ENCODE results near the gene MCEMP1.

The MCEMP1 gene

DNA sequence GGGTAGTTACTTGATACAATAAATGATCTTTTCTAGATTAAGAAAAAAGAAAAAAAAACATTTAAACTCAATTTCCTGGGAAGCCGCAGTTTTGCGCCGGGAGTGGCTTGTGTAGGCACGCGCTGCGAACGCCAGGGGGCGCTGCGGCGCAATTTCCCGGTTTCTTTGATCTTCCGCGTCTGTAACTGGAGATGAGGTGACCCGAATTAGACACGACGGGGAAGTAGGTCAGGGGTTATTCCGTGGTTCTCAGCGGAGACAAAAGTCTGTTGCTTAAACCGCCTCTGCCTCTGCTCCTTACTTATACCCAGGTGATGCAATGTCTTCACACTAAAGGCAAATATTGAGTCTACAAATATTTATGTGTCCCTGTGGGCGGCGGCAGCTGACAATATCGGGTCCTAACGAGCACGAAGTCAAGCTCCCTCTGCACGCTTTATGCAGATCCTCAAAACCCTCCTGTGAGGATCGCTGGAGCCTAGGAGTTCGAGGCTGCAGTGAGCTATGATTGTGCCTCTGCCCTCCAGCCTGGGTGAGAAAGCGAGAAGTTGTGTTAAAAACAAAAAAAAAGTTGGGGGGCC, 24.7 kb upstream of the MCEMP1 start:
- Mint-ChIP-seq H3K9me3 (no peaks in the 10 kb centered on the region), H3K36me3 (ENCODE audit: low read depth) (no peaks in the 10 kb centered on the region), H3K27ac (peak overlapping the region; percentile 18), H3K4me3 (peak overlapping the region; percentile 40), H3K4me1 (peaks cover 18% of the 10 kb centered on the region), H3K27me3 (peaks cover 5% of the 10 kb centered on the region)
- ATAC-seq, result peak; percentile 77
- DNase-seq, result peak; percentile 90

GRCh38 chr19:7654401-7654800, 22.5 kb upstream of the MCEMP1 start:
- Mint-ChIP-seq H3K27me3 (peaks cover 5% of the 10 kb centered on the region), H3K9me3 (no peaks in the 10 kb centered on the region), H3K4me3 (no peak overlapping the region), H3K27ac (no peak overlapping the region), H3K4me1 (peaks cover 32% of the 10 kb centered on the region), H3K36me3 (ENCODE audit: low read depth) (no peaks in the 10 kb centered on the region)
- ATAC-seq (no peak), DNase-seq (no peak)

- DNase-seq (no peak), ATAC-seq (no peak)
- no peak overlapping the region for H3K27ac Mint-ChIP-seq
- H3K4me3 Mint-ChIP-seq, result no peak overlapping the region
- peaks cover 32% of the 10 kb centered on the region for H3K4me1 Mint-ChIP-seq
- no peaks in the 10 kb centered on the region for H3K9me3 Mint-ChIP-seq
- peaks cover 5% of the 10 kb centered on the region for H3K27me3 Mint-ChIP-seq
- no peaks in the 10 kb centered on the region for H3K36me3 Mint-ChIP-seq (ENCODE audit: low read depth)
Measured at GRCh38 chr19:7655581-7655980, 21.3 kb upstream of the MCEMP1 start.

- ATAC-seq (peak; percentile 91), DNase-seq (peak; percentile 74)
- Mint-ChIP-seq H3K4me3 (peak overlapping the region; percentile 63), H3K27ac (peak overlapping the region; percentile 39), H3K4me1 (peaks cover 28% of the 10 kb centered on the region), H3K27me3 (peaks cover 2% of the 10 kb centered on the region), H3K9me3 (no peaks in the 10 kb centered on the region), H3K36me3 (ENCODE audit: low read depth) (no peaks in the 10 kb centered on the region)
Measured at GRCh38 chr19:7657131-7657751, 19.6 kb upstream of the MCEMP1 start.

DNA sequence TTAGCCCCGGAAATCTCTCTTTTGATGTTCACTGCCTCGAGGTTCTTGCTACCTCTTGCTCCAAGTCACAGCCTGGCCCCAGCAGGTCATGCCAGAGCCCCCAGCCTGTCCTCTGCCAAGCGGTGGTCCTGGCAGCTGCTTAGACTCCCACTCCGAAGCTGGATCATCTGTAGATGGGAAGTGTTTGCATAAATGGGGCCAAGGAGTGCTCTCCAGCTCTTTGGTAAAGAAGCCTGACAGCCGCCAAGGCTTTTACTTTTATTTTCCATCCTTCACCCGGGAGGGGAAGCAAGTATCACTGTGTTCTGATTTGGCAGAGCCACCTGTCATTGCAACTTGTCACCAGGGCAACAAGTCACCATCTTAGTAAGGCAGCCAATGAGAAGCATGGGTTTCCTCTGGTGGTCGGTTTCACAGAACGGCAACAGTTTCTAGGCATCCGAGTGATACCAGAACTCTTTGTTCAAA, 18.6 kb upstream of the MCEMP1 start:
- peak; percentile 41 for DNase-seq

GRCh38 chr19:7661744-7662538, 14.9 kb upstream of the MCEMP1 start:
- Mint-ChIP-seq H3K4me1 (peaks cover 17% of the 10 kb centered on the region), H3K9me3 (no peaks in the 10 kb centered on the region)

More for the DNA sequence above, 18.6 kb upstream of the MCEMP1 start:
- Mint-ChIP-seq H3K4me3 (peak overlapping the region; percentile 63), H3K4me1 (peaks cover 23% of the 10 kb centered on the region), H3K27me3 (no peaks in the 10 kb centered on the region), H3K9me3 (no peaks in the 10 kb centered on the region), H3K36me3 (ENCODE audit: low read depth) (no peaks in the 10 kb centered on the region), H3K27ac (peak overlapping the region; percentile 70)
- peak; percentile 77 for ATAC-seq

DNA sequence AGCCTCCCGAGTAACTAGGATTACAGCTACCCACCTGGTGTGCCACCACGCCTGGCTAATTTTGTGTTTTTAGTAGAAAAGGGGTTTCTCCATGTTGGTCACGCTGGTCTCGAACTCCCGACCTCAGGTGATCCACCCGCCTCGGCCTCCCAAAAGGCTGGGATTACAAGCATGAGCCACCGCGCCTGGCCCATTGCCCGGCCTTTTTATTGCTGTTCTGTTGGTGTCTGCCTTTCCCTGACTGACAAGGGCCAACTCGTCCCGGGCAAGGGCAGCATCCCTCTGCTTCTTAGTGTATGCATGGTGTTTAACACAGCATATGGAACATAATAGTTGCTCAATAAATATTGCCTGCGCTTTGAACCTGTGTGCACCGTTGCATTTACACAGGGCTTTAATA, 14.2 kb upstream of the MCEMP1 start:
- no peak overlapping the region for H3K27ac Mint-ChIP-seq
- no peaks in the 10 kb centered on the region for H3K36me3 Mint-ChIP-seq (ENCODE audit: low read depth)
- H3K4me1 Mint-ChIP-seq, result peaks cover 9% of the 10 kb centered on the region
- DNase-seq, result no peak
- H3K4me3 Mint-ChIP-seq, result no peak overlapping the region
- no peaks in the 10 kb centered on the region for H3K9me3 Mint-ChIP-seq
- ATAC-seq, result no peak
- H3K27me3 Mint-ChIP-seq, result peaks cover 4% of the 10 kb centered on the region

More at GRCh38 chr19:7661744-7662538, 14.9 kb upstream of the MCEMP1 start:
- Mint-ChIP-seq H3K27ac (no peak overlapping the region), H3K27me3 (peaks cover 4% of the 10 kb centered on the region), H3K4me3 (no peak overlapping the region), H3K36me3 (ENCODE audit: low read depth) (no peaks in the 10 kb centered on the region)
- ATAC-seq, result no peak
- no peak for DNase-seq

GRCh38 chr19:7663706-7664105, 13.2 kb upstream of the MCEMP1 start:
- Mint-ChIP-seq H3K27ac (no peak overlapping the region), H3K27me3 (peaks cover 4% of the 10 kb centered on the region), H3K36me3 (ENCODE audit: low read depth) (no peaks in the 10 kb centered on the region), H3K9me3 (no peaks in the 10 kb centered on the region), H3K4me3 (no peak overlapping the region), H3K4me1 (no peaks in the 10 kb centered on the region)
- no peak for DNase-seq
- ATAC-seq, result no peak

DNA sequence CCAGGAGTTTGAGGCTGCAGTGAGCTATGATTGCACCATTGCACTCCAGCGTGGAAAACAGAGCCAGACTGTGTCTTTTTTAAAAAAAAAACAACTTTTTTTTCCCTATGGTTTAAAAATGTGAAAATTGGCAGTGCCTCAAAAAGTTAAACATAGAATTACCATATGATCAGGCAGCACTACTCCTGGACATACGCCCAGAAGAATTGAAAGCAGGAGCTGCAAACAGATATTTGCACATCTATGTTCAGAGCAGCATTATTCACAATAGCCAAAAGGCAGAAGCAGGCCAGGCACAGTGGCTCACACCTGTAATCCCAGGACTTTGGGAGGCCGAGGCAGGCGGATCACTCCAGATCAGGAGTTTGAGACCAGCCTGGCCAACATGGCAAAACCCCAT, 11.8 kb upstream of the MCEMP1 start:
- ATAC-seq, result no peak
- H3K27me3 Mint-ChIP-seq, result peaks cover 9% of the 10 kb centered on the region
- no peak overlapping the region for H3K27ac Mint-ChIP-seq
- no peaks in the 10 kb centered on the region for H3K9me3 Mint-ChIP-seq
- no peak for DNase-seq
- H3K4me3 Mint-ChIP-seq, result no peak overlapping the region
- H3K4me1 Mint-ChIP-seq, result peaks cover 4% of the 10 kb centered on the region
- H3K36me3 Mint-ChIP-seq (ENCODE audit: low read depth), result no peaks in the 10 kb centered on the region

- Mint-ChIP-seq H3K27me3 (peaks cover 24% of the 10 kb centered on the region), H3K36me3 (ENCODE audit: low read depth) (no peaks in the 10 kb centered on the region), H3K9me3 (peaks cover under 1% of the 10 kb centered on the region), H3K27ac (no peak within 1 kb of the TSS), H3K4me1 (peaks cover 11% of the 10 kb centered on the region), H3K4me3 (no peak within 1 kb of the TSS)
- no peak for DNase-seq
- ATAC-seq, result no peak
Measured at GRCh38 chr19:7668842-7669241, 8.0 kb upstream of the MCEMP1 start, which contains the start of gene RETN. RETN (plus strand) TSS chr19:7669049; CDS start chr19:7669327, 278 bp downstream.

- DNase-seq, result no peak
- Mint-ChIP-seq H3K4me1 (peaks cover 16% of the 10 kb centered on the region), H3K27me3 (peaks cover 30% of the 10 kb centered on the region), H3K9me3 (peaks cover 6% of the 10 kb centered on the region), H3K4me3 (no peak overlapping the region), H3K36me3 (ENCODE audit: low read depth) (no peaks in the 10 kb centered on the region), H3K27ac (no peak overlapping the region)
- ATAC-seq, result no peak
Measured at GRCh38 chr19:7669641-7670040, 7.2 kb upstream of the MCEMP1 start.

GRCh38 chr19:7670150-7670783, 6.6 kb upstream of the MCEMP1 start:
- H3K9me3 Mint-ChIP-seq, result peaks cover 7% of the 10 kb centered on the region
- H3K36me3 Mint-ChIP-seq (ENCODE audit: low read depth), result no peaks in the 10 kb centered on the region
- DNase-seq, result no peak
- peak overlapping the region; percentile 24 for H3K4me3 Mint-ChIP-seq
- H3K4me1 Mint-ChIP-seq, result peaks cover 16% of the 10 kb centered on the region
- peak; percentile 57 for ATAC-seq
- H3K27me3 Mint-ChIP-seq, result peaks cover 31% of the 10 kb centered on the region
- H3K27ac Mint-ChIP-seq, result no peak overlapping the region

DNA sequence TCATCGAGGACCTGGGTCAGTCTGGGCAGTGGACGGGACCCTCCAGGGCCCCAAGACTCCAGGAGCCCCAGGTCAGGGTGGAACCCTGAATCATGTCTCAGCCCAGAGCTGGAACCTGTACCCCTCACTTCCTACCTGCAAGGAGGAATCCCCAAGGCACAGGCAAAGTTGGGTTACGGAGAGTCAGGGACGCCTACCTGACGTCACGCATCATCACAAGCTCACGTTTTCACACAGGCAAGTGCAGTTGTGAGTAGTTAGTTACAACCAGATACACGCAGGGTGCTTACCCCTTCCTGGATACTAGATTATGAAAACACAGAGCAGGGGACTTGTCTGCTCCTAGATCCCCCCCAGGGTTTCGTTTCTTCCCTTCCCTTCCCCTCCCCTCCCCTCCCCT, 6.1 kb upstream of the MCEMP1 start:
- Mint-ChIP-seq H3K27ac (no peak overlapping the region), H3K36me3 (ENCODE audit: low read depth) (no peaks in the 10 kb centered on the region), H3K9me3 (peaks cover 7% of the 10 kb centered on the region), H3K27me3 (peaks cover 33% of the 10 kb centered on the region), H3K4me3 (peak overlapping the region; percentile 24), H3K4me1 (peaks cover 17% of the 10 kb centered on the region)
- ATAC-seq (no peak), DNase-seq (no peak)

DNA sequence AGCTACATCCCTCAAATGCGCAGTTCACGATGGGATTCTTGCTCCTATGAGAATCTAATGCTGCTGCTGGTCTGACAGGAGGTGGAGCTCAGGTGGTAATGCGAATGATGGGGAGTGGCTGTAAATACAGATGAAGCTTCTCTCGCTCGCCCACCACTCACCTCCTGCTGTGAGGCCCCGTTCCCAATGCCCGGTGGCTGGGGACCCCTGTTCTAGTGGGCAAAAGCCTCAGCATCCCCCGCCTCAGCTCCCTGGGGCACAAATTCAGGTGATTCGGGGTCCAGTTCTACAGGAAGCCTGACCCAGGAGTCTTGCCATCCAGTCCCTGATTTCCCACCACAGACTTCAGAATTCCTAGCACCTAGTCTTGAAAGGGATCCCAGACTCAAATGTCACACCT, 4.4 kb upstream of the MCEMP1 start:
- Mint-ChIP-seq H3K36me3 (ENCODE audit: low read depth) (no peaks in the 10 kb centered on the region), H3K4me3 (no peak overlapping the region), H3K27me3 (peaks cover 46% of the 10 kb centered on the region), H3K27ac (no peak overlapping the region), H3K4me1 (peaks cover 33% of the 10 kb centered on the region), H3K9me3 (peaks cover 7% of the 10 kb centered on the region)
- ATAC-seq (no peak), DNase-seq (no peak)

All from activated naive CD8-positive, alpha-beta T cell treated with anti-CD3 and anti-CD28 coated beads, Interleukin-2, amount 50 U/mL, for 24 hours (primary cell).